ENCODE data around the gene PPM1L.

The PPM1L gene

GRCh38 chr3:161043336-161044035 is 287.5 kb downstream of the PPM1L start:
- no peak for DNase-seq (ENCODE audit: low read depth)

GRCh38 chr3:161049683-161050248 is 293.7 kb downstream of the PPM1L start:
- DNase-seq (ENCODE audit: low read depth) = no peak

DNA sequence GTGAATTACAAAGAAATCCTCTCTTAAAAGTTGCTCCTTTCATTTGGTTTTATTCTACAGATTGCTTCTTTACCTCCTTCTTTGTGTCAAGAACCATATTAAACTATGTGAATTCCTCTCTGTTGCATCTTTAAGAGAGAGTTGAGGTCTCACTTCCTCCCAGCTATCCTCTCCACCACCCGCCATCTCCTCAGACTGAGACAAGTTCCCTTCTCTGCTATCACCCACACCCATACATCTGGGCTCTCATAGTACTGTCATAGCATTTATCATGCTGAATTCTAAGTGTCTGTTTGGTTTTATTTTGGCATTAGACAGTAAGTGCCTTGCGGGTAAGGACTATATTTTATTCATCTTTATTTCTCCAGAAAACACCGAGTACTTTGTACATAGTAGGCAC is 294.9 kb downstream of the PPM1L start:
- no peak for DNase-seq (ENCODE audit: low read depth)

DNA sequence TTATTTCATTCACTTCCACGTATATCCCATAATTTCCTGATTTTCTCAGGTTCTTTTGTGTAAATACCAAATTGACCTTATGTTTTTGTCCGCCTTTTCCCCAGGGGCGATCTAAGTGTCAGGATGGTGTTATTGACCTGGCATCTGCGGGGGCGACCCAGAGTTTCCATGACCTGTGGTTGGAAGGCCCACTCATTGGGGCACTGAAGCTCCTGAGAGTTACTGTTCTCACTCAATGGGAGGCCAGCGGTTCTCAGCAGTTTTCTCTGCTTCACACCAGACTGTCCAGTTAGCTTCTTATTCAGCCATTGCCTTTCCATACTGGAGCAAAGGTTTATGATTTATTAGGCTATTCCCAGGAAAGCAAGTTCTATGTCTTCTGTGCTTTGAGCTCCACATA is 295.8 kb downstream of the PPM1L start:
- no peak for DNase-seq (ENCODE audit: low read depth)

- no peak for DNase-seq (ENCODE audit: low read depth)
Measured at GRCh38 chr3:161054860-161055604, 299.0 kb downstream of the PPM1L start.

- DNase-seq (ENCODE audit: low read depth) = no peak
Measured at GRCh38 chr3:161064413-161064812, 308.4 kb downstream of the PPM1L start.

GRCh38 chr3:161066930-161067329 is 310.9 kb downstream of the PPM1L start:
- no peak for DNase-seq (ENCODE audit: low read depth)

DNA sequence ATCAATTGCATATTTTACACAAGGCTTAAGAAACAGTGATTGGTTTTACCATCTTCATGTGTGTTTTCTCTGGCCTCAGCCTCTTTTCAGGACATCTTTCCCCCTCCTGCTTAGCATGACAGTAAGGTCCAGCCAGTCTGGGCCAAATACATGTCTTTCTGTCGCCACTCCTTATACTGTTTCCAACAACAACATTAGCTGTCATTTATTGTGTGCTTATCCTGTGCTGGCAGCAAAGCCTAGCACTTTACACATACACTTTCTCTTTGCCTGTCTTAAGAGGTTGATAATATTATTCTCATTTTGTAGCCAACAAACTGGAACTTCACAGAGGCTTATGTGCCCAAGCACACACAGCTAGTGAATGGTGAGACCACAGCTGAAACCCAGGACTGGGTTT is 311.3 kb downstream of the PPM1L start:
- no peak for DNase-seq (ENCODE audit: low read depth)

GRCh38 chr3:161069511-161070251 is 313.6 kb downstream of the PPM1L start:
- DNase-seq (ENCODE audit: low read depth) = no peak

DNA sequence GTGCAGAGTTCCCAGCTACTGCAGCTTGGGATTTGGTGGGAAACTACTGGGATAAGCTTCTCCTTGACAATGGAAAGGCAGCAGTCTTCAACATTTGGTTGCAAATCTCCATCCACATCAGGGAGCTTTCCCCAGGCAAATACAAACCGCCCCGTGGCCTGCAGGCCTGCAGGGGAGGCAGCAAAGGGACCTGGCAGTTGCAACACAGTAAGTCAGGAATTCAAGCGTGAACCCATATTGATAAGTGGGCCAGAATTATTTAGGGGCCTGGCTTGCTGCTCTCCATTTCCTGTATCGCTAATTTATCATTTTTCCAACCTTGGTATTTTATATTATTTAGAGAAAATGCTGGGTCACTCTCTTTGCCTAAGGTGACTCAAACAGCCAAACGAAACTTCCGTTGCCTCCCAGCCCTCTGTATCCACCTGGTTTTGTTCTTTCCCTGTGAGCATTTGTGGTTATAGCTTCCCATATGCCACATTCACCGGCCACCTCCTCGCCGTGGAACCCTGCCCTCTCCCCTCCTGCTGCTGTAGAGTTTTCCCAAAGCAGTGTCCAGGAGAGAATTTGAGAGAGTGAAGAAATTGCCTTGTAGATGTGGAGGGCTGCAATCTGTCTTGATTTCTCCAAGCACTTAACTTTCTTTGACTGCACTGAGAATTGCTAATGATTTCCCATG is 314.4 kb downstream of the PPM1L start:
- DNase-seq (ENCODE audit: low read depth) = no peak

GRCh38 chr3:161070980-161071663 is 315.1 kb downstream of the PPM1L start:
- no peak for DNase-seq (ENCODE audit: low read depth)

DNA sequence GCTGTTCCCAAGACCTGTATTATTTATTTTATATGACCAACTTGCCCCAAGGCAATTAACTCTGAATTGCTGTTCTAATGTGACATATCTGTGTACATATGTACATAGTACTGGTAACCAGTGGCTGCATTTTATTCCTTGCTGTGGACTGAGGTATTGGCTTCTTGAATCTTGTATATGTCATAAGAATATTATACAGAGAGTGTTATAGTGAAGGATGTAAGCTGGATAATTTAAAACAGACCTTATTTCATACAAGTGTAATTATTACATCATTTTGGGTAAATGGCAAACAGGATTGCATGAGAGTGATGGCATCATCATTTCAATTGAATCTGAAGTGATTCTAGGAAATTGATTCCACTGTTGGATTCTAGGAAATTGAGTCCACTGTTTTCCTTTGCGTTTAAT is 316.2 kb downstream of the PPM1L start:
- no peak for DNase-seq (ENCODE audit: low read depth)

- DNase-seq (ENCODE audit: low read depth) = no peak
Measured at GRCh38 chr3:161072751-161073150, 316.7 kb downstream of the PPM1L start.

DNA sequence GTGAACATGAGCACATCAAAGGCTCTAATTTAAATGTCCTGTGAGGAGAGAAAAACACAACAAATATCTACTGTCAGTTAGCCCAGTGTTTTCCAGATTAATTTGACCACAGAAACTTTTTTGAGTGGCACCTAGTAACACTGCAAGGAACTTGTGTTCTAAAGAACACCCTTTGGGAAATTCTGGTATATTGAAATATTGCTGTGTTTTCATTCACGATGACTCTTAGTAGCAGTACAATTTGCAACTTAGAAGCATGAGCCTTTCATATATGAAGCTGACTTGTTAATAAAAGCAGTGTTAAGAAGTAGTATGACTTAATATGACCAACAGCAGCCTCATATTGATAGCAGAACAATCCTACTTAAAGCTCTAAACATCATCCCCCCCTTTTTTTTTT is 317.1 kb downstream of the PPM1L start:
- no peak for DNase-seq (ENCODE audit: low read depth)

DNA sequence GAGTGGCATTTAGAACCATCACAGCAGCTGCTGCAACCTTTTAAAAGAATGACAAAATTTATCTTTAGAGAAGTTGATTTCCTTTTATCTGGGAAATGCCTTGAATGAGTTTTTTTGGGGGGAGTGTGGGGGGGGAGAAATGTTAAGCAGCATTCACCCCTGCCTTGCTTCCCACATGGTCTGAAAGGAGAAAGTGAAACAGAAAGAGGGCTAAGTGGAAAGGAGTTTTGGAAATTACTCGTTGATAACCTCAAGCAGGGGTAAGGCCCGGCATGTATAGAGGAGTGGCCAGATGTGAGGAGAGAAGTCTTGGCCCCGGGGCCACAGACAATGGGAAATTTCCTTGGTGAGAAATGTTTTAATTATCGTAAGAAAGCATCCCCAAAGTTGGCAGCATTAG is 325.6 kb downstream of the PPM1L start:
- DNase-seq (ENCODE audit: low read depth) = no peak

DNA sequence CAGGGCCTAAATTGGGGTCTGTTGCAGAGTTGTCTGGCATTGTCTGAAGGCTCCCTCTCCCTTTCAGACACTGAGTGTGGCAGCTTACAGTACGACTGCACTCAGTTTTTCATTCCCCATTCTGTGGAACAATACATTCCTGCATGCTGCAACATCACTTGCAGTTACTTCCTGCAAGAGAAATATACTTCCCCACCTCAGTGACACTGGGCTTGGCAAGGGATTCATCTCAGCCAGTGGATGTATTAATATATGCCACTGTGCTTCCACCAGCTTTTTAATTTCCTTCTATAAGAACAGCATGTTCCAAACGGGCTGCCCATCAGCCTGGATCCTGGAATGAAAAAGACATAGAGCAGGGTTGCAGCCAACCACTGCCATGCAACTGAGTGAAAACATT is 326.0 kb downstream of the PPM1L start:
- DNase-seq (ENCODE audit: low read depth) = no peak

- no peak for DNase-seq (ENCODE audit: low read depth)
Measured at GRCh38 chr3:161083131-161083530, 327.1 kb downstream of the PPM1L start.

- no peak for DNase-seq (ENCODE audit: low read depth)
Measured at GRCh38 chr3:161084277-161084676, 328.2 kb downstream of the PPM1L start.

DNA sequence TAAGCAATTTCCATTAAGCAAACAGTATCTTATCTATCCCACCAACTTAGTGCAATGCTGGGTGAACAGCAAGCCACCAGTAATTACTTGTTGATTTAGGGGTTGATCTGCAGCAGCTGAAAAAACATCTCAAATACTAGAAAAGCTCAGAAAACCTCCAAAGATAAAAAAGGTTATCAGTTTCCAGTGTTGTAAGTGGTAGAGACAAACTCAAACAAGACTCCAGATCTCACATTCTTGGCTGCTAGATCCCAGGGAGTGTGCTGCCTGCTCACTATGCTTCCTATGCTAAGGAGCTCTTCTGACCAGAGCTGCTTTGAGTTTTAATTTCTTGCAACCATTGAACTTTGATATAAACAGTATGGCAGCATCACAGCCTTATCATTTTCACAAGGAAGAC is 337.9 kb downstream of the PPM1L start:
- DNase-seq (ENCODE audit: low read depth) = no peak

GRCh38 chr3:161096771-161097367 is 340.8 kb downstream of the PPM1L start:
- DNase-seq (ENCODE audit: low read depth) = no peak

GRCh38 chr3:161100994-161101393 is 345.0 kb downstream of the PPM1L start:
- DNase-seq (ENCODE audit: low read depth) = no peak

All from stimulated activated CD8-positive, alpha-beta memory T cell treated with anti-CD3 and anti-CD28 coated beads, Interleukin-15, amount 100 ng/mL, for 1 hour (primary cell).